Uterus (tissue), 2 donors: Measurements from ENCODE around the gene VIL1.

Experiments
- CTCF ChIP-seq, 4 experiments: fragments of 200-600 bp in 2 of 4; fragments of 450-650 bp in 2 of 4; sonication (generic) in 2 of 4; IDR thresholded peaks; one replicate each; pipeline ENCODE4 v1.5.1; 2016 to 2019; ENCODE audit warnings: antibody characterized with exemption in 4 of 4, mild to moderate bottlenecking in 2 of 4, moderate library complexity in 1 of 4
- POLR2A ChIP-seq, 2 donors: fragments of 450-650 bp; IDR thresholded peaks; one replicate each; pipeline ENCODE4 v1.6.1; 2016; ENCODE audit warnings: antibody characterized with exemption in 2 of 2, mild to moderate bottlenecking in 1 of 2, moderate library complexity in 1 of 2

GRCh38 chr2:218438596-218438995 lies 19.7 kb downstream of the VIL1 start:
- TF ChIP-seq CTCF (IDR thresholded peaks at IDR 0.05) (no peak), POLR2A (IDR thresholded peaks at IDR 0.05) (no peak)
